Stimulated activated naive CD8-positive, alpha-beta T cell treated with anti-CD3 and anti-CD28 coated beads, Interleukin-15, Interleukin-2, amounts not matched to agents 100 ng/mL and 50 ng/mL, for 24 hours (primary cell): ENCODE measurements around the gene DLX2.

Experiments
- H3K27ac Mint-ChIP-seq: one replicate; pipeline ENCODE4 v1.8.0; 2021; ENCODE audit warnings: mild to moderate bottlenecking, mixed read lengths
- H3K27me3 Mint-ChIP-seq: one replicate; pipeline ENCODE4 v1.8.0; 2021; ENCODE audit warnings: mixed read lengths
- H3K36me3 Mint-ChIP-seq: one replicate; pipeline ENCODE4 v1.8.0; 2021; ENCODE audit warnings: low read depth, mixed read lengths
- H3K4me1 Mint-ChIP-seq: one replicate; pipeline ENCODE4 v1.8.0; 2021; ENCODE audit warnings: low read depth, mixed read lengths
- H3K4me3 Mint-ChIP-seq: one replicate; pipeline ENCODE4 v1.8.0; 2021; ENCODE audit warnings: mild to moderate bottlenecking, mixed read lengths
- H3K9me3 Mint-ChIP-seq: one replicate; pipeline ENCODE4 v1.8.0; 2021; ENCODE audit warnings: mixed read lengths

The DLX2 gene

GRCh38 chr2:172100080-172100934, 2.4 kb downstream of the DLX2 start:
- peaks cover 70% of the 10 kb centered on the region for H3K27me3 Mint-ChIP-seq
- H3K9me3 Mint-ChIP-seq, result no peaks in the 10 kb centered on the region
- H3K36me3 Mint-ChIP-seq, result peaks cover 5% of the 10 kb centered on the region
- peaks cover 75% of the 10 kb centered on the region for H3K4me1 Mint-ChIP-seq
- H3K27ac Mint-ChIP-seq, result peak overlapping the region; percentile 58
- H3K4me3 Mint-ChIP-seq, result peak overlapping the region; percentile 62

DNA sequence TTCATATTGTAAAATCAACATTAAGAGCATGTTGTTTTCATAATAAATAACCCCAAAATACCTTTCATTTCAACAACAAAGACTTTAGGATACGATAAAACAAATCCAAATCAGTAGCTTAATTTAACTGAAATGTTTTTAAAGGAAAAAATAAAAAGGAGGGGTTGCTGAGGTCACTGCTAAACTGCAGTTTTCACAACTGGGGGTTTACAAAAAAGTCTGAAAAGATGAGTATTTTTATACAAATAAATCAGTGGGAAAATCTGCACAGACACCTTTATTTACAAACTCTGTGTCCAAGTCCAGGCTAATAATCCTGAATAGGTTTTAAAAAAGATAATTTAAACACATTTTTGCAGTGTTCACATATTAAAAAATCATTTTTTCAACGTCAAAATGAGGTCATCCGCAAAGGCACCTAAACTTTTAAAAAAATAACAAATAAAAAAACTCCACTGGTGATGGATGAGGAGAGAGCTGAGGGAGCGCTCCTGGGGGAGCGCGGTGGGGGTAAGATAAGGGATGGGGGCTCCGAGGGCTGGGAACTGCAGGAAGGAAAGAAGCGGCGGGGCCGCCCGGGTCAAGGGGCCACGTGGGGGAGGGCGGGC, 3.1 kb downstream of the DLX2 start:
- no peak overlapping the region for H3K27ac Mint-ChIP-seq
- peaks cover 66% of the 10 kb centered on the region for H3K27me3 Mint-ChIP-seq
- no peak overlapping the region for H3K4me3 Mint-ChIP-seq
- H3K4me1 Mint-ChIP-seq, result peaks cover 79% of the 10 kb centered on the region
- H3K36me3 Mint-ChIP-seq, result peaks cover 5% of the 10 kb centered on the region
- H3K9me3 Mint-ChIP-seq, result no peaks in the 10 kb centered on the region

- Mint-ChIP-seq H3K27me3 (peaks cover 63% of the 10 kb centered on the region), H3K36me3 (peaks cover 5% of the 10 kb centered on the region), H3K4me1 (peaks cover 77% of the 10 kb centered on the region), H3K9me3 (no peaks in the 10 kb centered on the region), H3K4me3 (peak overlapping the region; percentile 64), H3K27ac (peak overlapping the region; percentile 59)
Measured at GRCh38 chr2:172098650-172099471, 3.8 kb downstream of the DLX2 start.

DNA sequence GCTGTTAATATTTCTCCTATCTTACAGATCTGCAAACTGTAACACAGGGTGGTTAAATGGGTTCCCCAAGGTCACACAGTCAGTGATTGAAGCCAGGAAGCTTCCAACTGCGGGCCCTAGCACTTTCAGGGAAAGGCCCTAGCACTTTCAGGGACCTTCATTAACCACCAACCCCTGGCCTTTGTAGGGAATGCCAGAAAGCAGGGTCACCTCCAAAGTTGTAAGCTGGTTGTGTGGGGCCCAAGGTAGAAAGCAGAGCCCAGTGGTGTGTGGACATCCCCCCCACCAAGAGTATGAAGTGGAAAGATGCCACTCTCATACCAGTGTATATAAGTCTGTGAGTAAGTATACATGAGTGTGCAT, 4.4 kb downstream of the DLX2 start:
- H3K27ac Mint-ChIP-seq, result peak overlapping the region; percentile 59

GRCh38 chr2:172097557-172098131, 5.1 kb downstream of the DLX2 start:
- H3K4me1 Mint-ChIP-seq, result peaks cover 74% of the 10 kb centered on the region
- H3K36me3 Mint-ChIP-seq, result peaks cover 5% of the 10 kb centered on the region
- H3K4me3 Mint-ChIP-seq, result no peak overlapping the region
- H3K27ac Mint-ChIP-seq, result no peak overlapping the region
- H3K27me3 Mint-ChIP-seq, result peaks cover 64% of the 10 kb centered on the region
- no peaks in the 10 kb centered on the region for H3K9me3 Mint-ChIP-seq

More for the DNA sequence above, 4.4 kb downstream of the DLX2 start:
- peaks cover 5% of the 10 kb centered on the region for H3K36me3 Mint-ChIP-seq
- peaks cover 63% of the 10 kb centered on the region for H3K27me3 Mint-ChIP-seq
- peak overlapping the region; percentile 64 for H3K4me3 Mint-ChIP-seq
- H3K9me3 Mint-ChIP-seq, result no peaks in the 10 kb centered on the region
- H3K4me1 Mint-ChIP-seq, result peaks cover 77% of the 10 kb centered on the region

DNA sequence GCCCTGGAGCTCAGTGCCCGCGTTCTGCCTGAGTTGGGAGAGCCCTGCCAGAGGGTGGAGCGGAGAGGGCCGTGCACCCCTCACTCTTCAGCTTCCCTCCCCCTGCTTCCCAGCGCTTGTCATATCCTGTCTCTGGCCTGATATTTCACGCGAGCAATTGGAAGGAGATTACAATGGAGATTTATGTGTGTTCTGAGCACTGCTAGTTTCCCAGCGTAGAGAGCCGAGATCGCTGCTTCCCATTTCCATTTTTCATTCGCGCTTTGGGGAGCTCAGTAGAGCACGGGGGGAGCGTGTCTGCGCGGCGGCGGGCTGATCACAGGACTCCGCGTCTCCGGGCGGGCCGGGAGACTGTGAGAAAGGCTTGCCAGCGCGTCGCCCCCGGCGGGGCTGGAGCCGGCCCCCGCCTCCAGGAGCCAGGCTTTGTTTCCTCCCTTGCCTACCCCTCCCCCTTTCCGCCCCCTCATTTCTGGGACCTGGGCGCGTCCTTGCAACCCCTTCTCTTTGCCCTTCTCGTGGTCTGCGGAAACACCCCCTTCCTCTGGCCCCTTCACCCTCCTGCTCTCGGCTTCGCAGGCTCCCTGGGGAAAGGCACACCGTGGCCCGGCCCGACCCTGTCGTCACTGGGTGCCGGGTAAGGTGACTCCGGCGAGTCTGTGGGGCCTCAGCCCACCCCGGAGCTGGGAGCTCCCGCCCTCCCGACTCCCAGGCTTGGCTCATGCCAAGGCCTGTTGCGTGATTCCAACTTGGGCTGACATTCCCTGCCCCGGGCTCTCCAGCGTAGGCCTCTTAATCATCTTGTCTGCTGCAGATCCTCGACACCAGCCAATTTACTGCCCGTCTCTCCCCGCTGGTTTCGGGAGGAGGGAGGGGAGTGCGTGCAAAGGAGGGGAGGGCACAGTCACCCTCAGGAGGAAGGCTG, 5.8 kb downstream of the DLX2 start:
- H3K4me3 Mint-ChIP-seq, result peak overlapping the region; percentile 56
- H3K36me3 Mint-ChIP-seq, result peaks cover 5% of the 10 kb centered on the region
- H3K4me1 Mint-ChIP-seq, result peaks cover 72% of the 10 kb centered on the region
- no peaks in the 10 kb centered on the region for H3K9me3 Mint-ChIP-seq
- peaks cover 69% of the 10 kb centered on the region for H3K27me3 Mint-ChIP-seq
- no peak overlapping the region for H3K27ac Mint-ChIP-seq

GRCh38 chr2:172095905-172096625, 6.6 kb downstream of the DLX2 start:
- peaks cover 5% of the 10 kb centered on the region for H3K36me3 Mint-ChIP-seq
- peak overlapping the region; percentile 81 for H3K4me3 Mint-ChIP-seq
- H3K9me3 Mint-ChIP-seq, result no peaks in the 10 kb centered on the region
- peaks cover 66% of the 10 kb centered on the region for H3K4me1 Mint-ChIP-seq
- no peak overlapping the region for H3K27ac Mint-ChIP-seq
- peaks cover 68% of the 10 kb centered on the region for H3K27me3 Mint-ChIP-seq

- Mint-ChIP-seq H3K4me3 (peak overlapping the region; percentile 81), H3K9me3 (no peaks in the 10 kb centered on the region), H3K27ac (no peak overlapping the region), H3K36me3 (peaks cover 5% of the 10 kb centered on the region), H3K27me3 (peaks cover 70% of the 10 kb centered on the region), H3K4me1 (peaks cover 58% of the 10 kb centered on the region)
Measured at GRCh38 chr2:172095146-172095904, 7.4 kb downstream of the DLX2 start.

GRCh38 chr2:172094294-172095145, 8.2 kb downstream of the DLX2 start:
- Mint-ChIP-seq H3K27ac (no peak overlapping the region), H3K9me3 (no peaks in the 10 kb centered on the region), H3K4me3 (peak overlapping the region; percentile 81), H3K27me3 (peaks cover 78% of the 10 kb centered on the region), H3K4me1 (peaks cover 53% of the 10 kb centered on the region), H3K36me3 (peaks cover 5% of the 10 kb centered on the region)

- Mint-ChIP-seq H3K9me3 (no peaks in the 10 kb centered on the region), H3K27me3 (peaks cover 85% of the 10 kb centered on the region), H3K4me1 (peaks cover 47% of the 10 kb centered on the region), H3K27ac (peak overlapping the region; percentile 26), H3K36me3 (peaks cover 4% of the 10 kb centered on the region), H3K4me3 (peak overlapping the region; percentile 21)
Measured at GRCh38 chr2:172093416-172094293, 9.0 kb downstream of the DLX2 start.

DNA sequence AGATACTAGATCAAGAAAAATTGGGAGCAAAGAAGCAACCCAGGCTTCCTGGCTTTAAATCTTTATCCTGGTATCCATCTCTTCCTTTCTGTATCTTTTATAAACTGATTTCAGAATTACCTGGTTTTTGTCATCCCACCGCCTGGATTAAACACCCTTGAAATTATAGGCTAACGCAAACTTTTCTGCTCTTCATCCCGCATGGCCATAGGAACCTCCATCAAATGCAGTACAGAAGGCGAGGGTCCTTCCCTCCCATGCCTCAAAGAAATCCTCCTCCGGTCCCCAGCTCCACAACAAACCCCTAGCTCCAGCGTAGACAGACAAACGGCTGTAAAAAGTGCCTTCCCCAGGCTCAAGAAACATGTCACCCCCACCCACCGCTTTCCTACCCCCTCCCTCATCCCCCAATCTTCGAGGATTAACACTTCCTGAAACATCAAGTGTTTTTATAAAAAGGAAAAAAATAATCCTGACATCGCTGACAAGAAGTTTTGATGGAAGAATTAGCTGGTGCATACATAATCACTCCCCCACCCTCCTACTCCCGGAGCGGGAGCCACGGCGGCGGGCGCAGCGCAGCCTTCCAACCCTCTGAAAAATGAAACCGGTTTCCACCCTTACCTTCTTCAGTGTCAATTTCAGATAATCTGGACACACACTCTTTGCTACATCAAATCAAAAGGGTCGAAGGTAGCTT, 9.8 kb downstream of the DLX2 start:
- Mint-ChIP-seq H3K4me3 (no peak overlapping the region), H3K9me3 (no peaks in the 10 kb centered on the region), H3K27me3 (peaks cover 88% of the 10 kb centered on the region)

More for the DNA sequence above, 9.8 kb downstream of the DLX2 start:
- peak overlapping the region; percentile 38 for H3K27ac Mint-ChIP-seq
- no peaks in the 10 kb centered on the region for H3K36me3 Mint-ChIP-seq
- peaks cover 48% of the 10 kb centered on the region for H3K4me1 Mint-ChIP-seq
